ENCODE data around the gene ASB6.

Gene ASB6

DNA sequence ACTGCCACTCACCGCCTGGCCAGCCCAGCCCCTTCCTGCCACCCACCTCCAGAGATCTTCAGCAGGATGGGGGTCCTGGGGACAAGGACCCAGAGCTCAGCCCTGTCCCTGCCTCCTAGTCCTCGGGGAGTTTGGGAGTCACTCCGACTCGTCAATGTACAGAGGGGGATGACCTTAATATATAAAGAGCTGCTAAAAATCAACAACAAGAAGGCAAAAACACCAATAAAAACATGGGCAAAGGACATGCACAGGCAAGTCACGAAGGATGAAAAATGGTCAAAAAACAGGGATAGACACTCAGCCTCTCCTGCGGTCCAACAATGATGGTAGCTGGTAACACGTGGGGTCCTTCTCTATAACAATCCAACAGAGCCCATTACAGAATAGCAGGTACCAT lies 4.7 kb upstream of the ASB6 start:
- no peaks in the 10 kb centered on the region for H3K36me3 Mint-ChIP-seq (ENCODE audit: low read depth)
- peaks cover 4% of the 10 kb centered on the region for H3K9me3 Mint-ChIP-seq
- no peak for DNase-seq
- TF ChIP-seq, protein P1, sequence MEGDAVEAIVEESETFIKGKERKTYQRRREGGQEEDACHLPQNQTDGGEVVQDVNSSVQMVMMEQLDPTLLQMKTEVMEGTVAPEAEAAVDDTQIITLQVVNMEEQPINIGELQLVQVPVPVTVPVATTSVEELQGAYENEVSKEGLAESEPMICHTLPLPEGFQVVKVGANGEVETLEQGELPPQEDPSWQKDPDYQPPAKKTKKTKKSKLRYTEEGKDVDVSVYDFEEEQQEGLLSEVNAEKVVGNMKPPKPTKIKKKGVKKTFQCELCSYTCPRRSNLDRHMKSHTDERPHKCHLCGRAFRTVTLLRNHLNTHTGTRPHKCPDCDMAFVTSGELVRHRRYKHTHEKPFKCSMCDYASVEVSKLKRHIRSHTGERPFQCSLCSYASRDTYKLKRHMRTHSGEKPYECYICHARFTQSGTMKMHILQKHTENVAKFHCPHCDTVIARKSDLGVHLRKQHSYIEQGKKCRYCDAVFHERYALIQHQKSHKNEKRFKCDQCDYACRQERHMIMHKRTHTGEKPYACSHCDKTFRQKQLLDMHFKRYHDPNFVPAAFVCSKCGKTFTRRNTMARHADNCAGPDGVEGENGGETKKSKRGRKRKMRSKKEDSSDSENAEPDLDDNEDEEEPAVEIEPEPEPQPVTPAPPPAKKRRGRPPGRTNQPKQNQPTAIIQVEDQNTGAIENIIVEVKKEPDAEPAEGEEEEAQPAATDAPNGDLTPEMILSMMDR (IDR thresholded peaks at IDR 0.05), result no peak
- H3K27me3 Mint-ChIP-seq (ENCODE audit: low read depth, poor library complexity), result no peaks in the 10 kb centered on the region
- no peak overlapping the region for H3K4me3 Mint-ChIP-seq
- H3K4me1 Mint-ChIP-seq, result peaks cover 74% of the 10 kb centered on the region
- H3K27ac Mint-ChIP-seq, result peak overlapping the region; percentile 71

GRCh38 chr9:129646252-129646651 lies 4.3 kb upstream of the ASB6 start:
- Mint-ChIP-seq H3K36me3 (ENCODE audit: low read depth) (no peaks in the 10 kb centered on the region), H3K9me3 (peaks cover 4% of the 10 kb centered on the region), H3K4me3 (no peak overlapping the region), H3K27me3 (ENCODE audit: low read depth, poor library complexity) (no peaks in the 10 kb centered on the region), H3K27ac (peak overlapping the region; percentile 71), H3K4me1 (peaks cover 73% of the 10 kb centered on the region)
- TF ChIP-seq, protein P1 (IDR thresholded peaks at IDR 0.05), result no peak
- DNase-seq, result no peak

DNA sequence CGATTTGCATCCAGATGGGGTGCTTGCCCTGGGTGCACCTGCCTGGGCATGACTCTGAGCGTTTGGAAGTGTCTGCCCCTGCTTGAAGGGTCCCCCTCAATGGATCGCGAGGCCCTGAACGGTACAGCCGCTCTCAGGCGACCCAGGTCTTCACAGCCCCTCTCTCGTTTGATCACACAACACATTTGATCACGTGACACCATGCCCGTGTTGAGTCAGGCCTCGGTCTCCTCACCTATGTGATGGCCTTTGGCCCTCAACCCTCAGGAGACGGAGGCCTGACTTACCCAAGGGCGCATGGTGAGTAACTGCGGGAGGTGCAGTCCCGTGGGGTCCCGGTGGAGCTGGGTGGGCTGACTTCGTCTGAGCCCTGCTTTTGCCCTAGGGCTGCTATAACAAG lies 3.0 kb upstream of the ASB6 start:
- Mint-ChIP-seq H3K27me3 (ENCODE audit: low read depth, poor library complexity) (no peaks in the 10 kb centered on the region), H3K9me3 (peaks cover 4% of the 10 kb centered on the region), H3K4me3 (no peak overlapping the region), H3K4me1 (peaks cover 73% of the 10 kb centered on the region), H3K27ac (no peak overlapping the region), H3K36me3 (ENCODE audit: low read depth) (no peaks in the 10 kb centered on the region)
- TF ChIP-seq, protein P1 (IDR thresholded peaks at IDR 0.05), result no peak
- no peak for DNase-seq

DNA sequence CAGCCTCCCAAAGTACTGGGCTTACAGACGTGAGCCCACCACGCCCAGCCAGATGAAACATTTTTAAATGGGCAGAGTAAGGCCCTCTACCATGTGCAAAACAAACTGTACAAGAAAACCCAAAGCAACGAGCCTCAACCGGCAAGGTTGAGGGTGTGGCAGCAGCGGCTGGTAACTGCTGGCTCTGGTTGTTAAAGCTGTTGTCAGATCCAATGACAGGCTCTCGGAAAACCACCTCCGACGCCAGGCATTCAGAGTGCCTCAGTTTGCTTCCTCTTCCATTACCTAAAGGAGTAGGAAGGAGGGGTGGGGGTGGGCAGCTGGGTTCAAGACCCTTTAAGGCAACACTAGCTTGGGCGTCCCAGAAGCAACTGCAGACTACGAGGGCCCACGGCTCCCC lies 2.4 kb upstream of the ASB6 start:
- no peak overlapping the region for H3K4me3 Mint-ChIP-seq
- H3K9me3 Mint-ChIP-seq, result peaks cover 4% of the 10 kb centered on the region
- no peaks in the 10 kb centered on the region for H3K27me3 Mint-ChIP-seq (ENCODE audit: low read depth, poor library complexity)
- no peak for DNase-seq
- TF ChIP-seq, protein P1 (IDR thresholded peaks at IDR 0.05), result no peak
- no peak overlapping the region for H3K27ac Mint-ChIP-seq
- H3K4me1 Mint-ChIP-seq, result peaks cover 68% of the 10 kb centered on the region
- no peaks in the 10 kb centered on the region for H3K36me3 Mint-ChIP-seq (ENCODE audit: low read depth)

GRCh38 chr9:129643706-129644105 lies 1.8 kb upstream of the ASB6 start:
- H3K4me3 Mint-ChIP-seq, result no peak overlapping the region
- no peaks in the 10 kb centered on the region for H3K36me3 Mint-ChIP-seq (ENCODE audit: low read depth)
- H3K27me3 Mint-ChIP-seq (ENCODE audit: low read depth, poor library complexity), result no peaks in the 10 kb centered on the region
- peaks cover 4% of the 10 kb centered on the region for H3K9me3 Mint-ChIP-seq
- H3K4me1 Mint-ChIP-seq, result peaks cover 66% of the 10 kb centered on the region
- no peak for DNase-seq
- H3K27ac Mint-ChIP-seq, result no peak overlapping the region
- TF ChIP-seq, protein P1 (IDR thresholded peaks at IDR 0.05), result no peak

GRCh38 chr9:129640871-129641749 lies 841 bp downstream of the ASB6 start:
- Mint-ChIP-seq H3K27me3 (ENCODE audit: low read depth, poor library complexity) (no peaks in the 10 kb centered on the region), H3K36me3 (ENCODE audit: low read depth) (peaks cover 12% of the 10 kb centered on the region), H3K4me1 (peaks cover 41% of the 10 kb centered on the region), H3K27ac (peak overlapping the region; percentile 85), H3K4me3 (peak overlapping the region; percentile 88), H3K9me3 (no peaks in the 10 kb centered on the region)
- no peak for DNase-seq
- TF ChIP-seq, protein P1 (IDR thresholded peaks at IDR 0.05), result no peak

Measured in nephron progenitor cell (in vitro differentiated cells).